PFSK-1 (cell line): ENCODE results near the gene TMEM184A.

Experiments
- FOXP2 ChIP-seq: optimal IDR thresholded peaks from 2 replicates; pipeline ENCODE3; 2011; ENCODE audit warnings: borderline replicate concordance, control low read depth, inconsistent platforms; ENCODE audit not compliant: insufficient read depth; ENCODE audit errors: extremely low read length, extremely low read depth
- POLR2AphosphoS5 ChIP-seq: IDR thresholded peaks from 2 replicates; pipeline ENCODE4 v1.6.1; 2012; ENCODE audit warnings: low read depth, mild to moderate bottlenecking, control low read depth, low read length, moderate library complexity
- REST ChIP-seq, 2 experiments: IDR thresholded peaks; 2 replicates each; pipeline versions ENCODE4 v1.6.1 to v1.8.0; 2011 to 2012; ENCODE audit warnings: low read depth in 2 of 2, low read length in 2 of 2, control low read depth in 1 of 2, inconsistent platforms in 1 of 2, mild to moderate bottlenecking in 1 of 2, moderate library complexity in 1 of 2; ENCODE audit not compliant: insufficient read depth in 1 of 2
- SIN3A ChIP-seq: IDR thresholded peaks from 2 replicates; pipeline ENCODE4 v1.6.1; 2012; ENCODE audit warnings: mild to moderate bottlenecking, low read length, moderate library complexity, borderline replicate concordance; ENCODE audit not compliant: insufficient read depth
- TAF1 ChIP-seq: IDR thresholded peaks from 2 replicates; pipeline ENCODE4 v1.6.1; 2012; ENCODE audit warnings: low read length, control low read depth, borderline replicate concordance; ENCODE audit not compliant: insufficient read depth

TMEM184A gene

GRCh38 chr7:1584700-1585099 lies 28.7 kb upstream of the TMEM184A start:
- TF ChIP-seq POLR2AphosphoS5 = no peak
- TF ChIP-seq REST (IDR thresholded peaks at IDR 0.05; ENCODE audit: insufficient read depth in 1 of 2, low read depth in 2 of 2, low read length in 2 of 2) = no peak
- no peak for TF ChIP-seq SIN3A
- no peak for TF ChIP-seq TAF1
- no peak for TF ChIP-seq FOXP2

DNA sequence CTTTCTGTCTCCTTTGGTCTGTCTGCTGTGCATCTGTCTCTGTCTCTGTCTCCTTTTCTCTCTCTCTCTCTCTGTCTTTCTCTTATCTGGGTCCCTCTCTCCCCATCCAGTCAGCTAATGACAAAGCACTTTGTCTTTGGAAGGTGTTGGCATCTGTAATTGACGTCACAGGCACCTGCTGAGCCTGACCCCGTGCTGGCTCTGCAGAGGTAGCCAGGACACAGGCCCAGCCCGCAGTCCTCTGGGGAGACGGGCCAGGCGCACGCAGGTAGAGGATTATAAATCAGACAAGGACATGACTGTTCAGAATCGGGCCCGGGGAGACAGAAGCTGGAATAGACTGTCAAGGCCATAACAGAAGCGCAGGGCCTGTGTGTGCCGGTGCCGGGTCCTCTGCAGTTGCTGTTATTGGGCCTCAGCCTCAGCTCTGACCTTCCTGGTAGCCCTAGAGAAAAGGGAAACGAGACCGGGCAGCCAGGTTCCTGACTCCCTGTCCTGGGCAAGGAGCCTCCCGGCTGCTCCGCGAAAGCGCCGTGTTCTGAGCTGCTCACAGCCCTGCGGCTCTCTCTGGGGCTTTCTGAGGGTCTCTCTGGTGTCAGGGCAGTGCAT lies 24.5 kb upstream of the TMEM184A start:
- TF ChIP-seq SIN3A (no peak), REST (IDR thresholded peaks at IDR 0.05; ENCODE audit: insufficient read depth in 1 of 2, low read depth in 2 of 2, low read length in 2 of 2) (no peak), TAF1 (no peak)

- no peak for TF ChIP-seq SIN3A
- no peak for TF ChIP-seq POLR2AphosphoS5
- TF ChIP-seq FOXP2 = no peak
- TF ChIP-seq REST (IDR thresholded peaks at IDR 0.05; ENCODE audit: insufficient read depth in 1 of 2, low read depth in 2 of 2, low read length in 2 of 2) = no peak
- TF ChIP-seq TAF1 = no peak
Observed at GRCh38 chr7:1579481-1580421, 23.7 kb upstream of the TMEM184A start.

- TF ChIP-seq FOXP2 = no peak
- TF ChIP-seq TAF1 = no peak
- TF ChIP-seq SIN3A = no peak
- no peak for TF ChIP-seq REST (IDR thresholded peaks at IDR 0.05; ENCODE audit: insufficient read depth in 1 of 2, low read depth in 2 of 2, low read length in 2 of 2)
- no peak for TF ChIP-seq POLR2AphosphoS5
Observed at GRCh38 chr7:1578513-1578912, 22.5 kb upstream of the TMEM184A start.
